ENCODE data around the gene GATA2.

Gene GATA2

GRCh38 chr3:128487813-128488635 lies 5.0 kb downstream of the GATA2 start:
- Mint-ChIP-seq H3K27me3 (peaks cover 67 to 88% of the 10 kb centered on the region in 2 donors), H3K9me3 (no peaks in the 10 kb centered on the region), H3K36me3 (peaks cover 0 to 2% of the 10 kb centered on the region in 2 donors), H3K4me1 (peaks cover 39 to 73% of the 10 kb centered on the region in 2 donors), H3K4me3 (peak overlapping the region; percentile 84 to 88), H3K27ac (peak overlapping the region; percentile 25)
- ATAC-seq (replicated peaks) (peak; percentile 41 to 44), DNase-seq (no peak)

GRCh38 chr3:128487538-128487812 lies 5.5 kb downstream of the GATA2 start:
- H3K4me3 Mint-ChIP-seq, result peak overlapping the region; percentile 84 to 88
- H3K9me3 Mint-ChIP-seq, result no peaks in the 10 kb centered on the region
- peaks cover 41 to 75% of the 10 kb centered on the region in 2 donors for H3K4me1 Mint-ChIP-seq
- peaks cover 0 to 2% of the 10 kb centered on the region in 2 donors for H3K36me3 Mint-ChIP-seq
- ATAC-seq (replicated peaks) (peak in 1 of 2 donors; percentile 8), DNase-seq (no peak)
- peaks cover 72 to 93% of the 10 kb centered on the region in 2 donors for H3K27me3 Mint-ChIP-seq
- H3K27ac Mint-ChIP-seq, result peak overlapping the region; percentile 66

GRCh38 chr3:128486681-128487537 lies 6.1 kb downstream of the GATA2 start:
- peak overlapping the region; percentile 66 for H3K27ac Mint-ChIP-seq
- peak in 1 of 2 donors; percentile 20 for ATAC-seq (replicated peaks)
- peaks cover 0 to 2% of the 10 kb centered on the region in 2 donors for H3K36me3 Mint-ChIP-seq
- peaks cover 38 to 71% of the 10 kb centered on the region in 2 donors for H3K4me1 Mint-ChIP-seq
- H3K4me3 Mint-ChIP-seq, result peak overlapping the region; percentile 84 to 88
- no peaks in the 10 kb centered on the region for H3K9me3 Mint-ChIP-seq
- peaks cover 77 to 96% of the 10 kb centered on the region in 2 donors for H3K27me3 Mint-ChIP-seq
- no peak for DNase-seq

- Mint-ChIP-seq H3K4me3 (peak overlapping the region; percentile 84 to 88), H3K27ac (no peak overlapping the region), H3K36me3 (peaks cover 0 to 2% of the 10 kb centered on the region in 2 donors), H3K9me3 (no peaks in the 10 kb centered on the region), H3K27me3 (peaks cover 81 to 96% of the 10 kb centered on the region in 2 donors), H3K4me1 (peaks cover 33 to 64% of the 10 kb centered on the region in 2 donors)
- DNase-seq (no peak), ATAC-seq (replicated peaks) (no peak)
These were observed 6.8 kb downstream of the GATA2 start for GRCh38 chr3:128486205-128486628.

- no peaks in the 10 kb centered on the region for H3K9me3 Mint-ChIP-seq
- peaks cover 0 to 2% of the 10 kb centered on the region in 2 donors for H3K36me3 Mint-ChIP-seq
- no peak for DNase-seq
- no peak for ATAC-seq (replicated peaks)
- H3K4me3 Mint-ChIP-seq, result peak overlapping the region in 1 of 2 donors; percentile 17
- peaks cover 83 to 97% of the 10 kb centered on the region in 2 donors for H3K27me3 Mint-ChIP-seq
- H3K4me1 Mint-ChIP-seq, result peaks cover 33 to 60% of the 10 kb centered on the region in 2 donors
- H3K27ac Mint-ChIP-seq, result no peak overlapping the region
These were observed 7.5 kb downstream of the GATA2 start for GRCh38 chr3:128485282-128486204.

GRCh38 chr3:128484404-128485281 lies 8.4 kb downstream of the GATA2 start:
- Mint-ChIP-seq H3K27ac (no peak overlapping the region), H3K4me3 (no peak overlapping the region), H3K27me3 (peaks cover 85 to 97% of the 10 kb centered on the region in 2 donors), H3K4me1 (peaks cover 28 to 51% of the 10 kb centered on the region in 2 donors), H3K9me3 (no peaks in the 10 kb centered on the region), H3K36me3 (peaks cover 0 to 2% of the 10 kb centered on the region in 2 donors)
- no peak for DNase-seq
- no peak for ATAC-seq (replicated peaks)

- Mint-ChIP-seq H3K4me1 (peaks cover 27 to 49% of the 10 kb centered on the region in 2 donors), H3K27ac (no peak overlapping the region), H3K36me3 (peaks cover 0 to 2% of the 10 kb centered on the region in 2 donors), H3K9me3 (no peaks in the 10 kb centered on the region), H3K4me3 (peak overlapping the region in 1 of 2 donors; percentile 72), H3K27me3 (peaks cover 86 to 95% of the 10 kb centered on the region in 2 donors)
- DNase-seq, result no peak
- no peak for ATAC-seq (replicated peaks)
These were observed 9.2 kb downstream of the GATA2 start for GRCh38 chr3:128483657-128484403.

GRCh38 chr3:128482666-128483656 lies 10.0 kb downstream of the GATA2 start:
- H3K27ac Mint-ChIP-seq, result peak overlapping the region; percentile 62
- peak overlapping the region; percentile 45 to 72 for H3K4me3 Mint-ChIP-seq
- peaks cover 0 to 2% of the 10 kb centered on the region in 2 donors for H3K36me3 Mint-ChIP-seq
- no peak for ATAC-seq (replicated peaks)
- H3K9me3 Mint-ChIP-seq, result no peaks in the 10 kb centered on the region
- H3K27me3 Mint-ChIP-seq, result peaks cover 86 to 95% of the 10 kb centered on the region in 2 donors
- H3K4me1 Mint-ChIP-seq, result peaks cover 22 to 40% of the 10 kb centered on the region in 2 donors
- no peak for DNase-seq

- Mint-ChIP-seq H3K9me3 (no peaks in the 10 kb centered on the region), H3K27me3 (peaks cover 86 to 95% of the 10 kb centered on the region in 2 donors), H3K36me3 (peaks cover 0 to 2% of the 10 kb centered on the region in 2 donors), H3K4me3 (no peak overlapping the region), H3K27ac (no peak overlapping the region), H3K4me1 (peaks cover 18 to 32% of the 10 kb centered on the region in 2 donors)
- ATAC-seq (replicated peaks), result no peak
- DNase-seq, result no peak
These were observed 10.8 kb downstream of the GATA2 start for GRCh38 chr3:128482175-128482574.

GRCh38 chr3:128481438-128481942 lies 11.5 kb downstream of the GATA2 start:
- Mint-ChIP-seq H3K4me1 (peaks cover 15 to 25% of the 10 kb centered on the region in 2 donors), H3K27me3 (peaks cover 82 to 92% of the 10 kb centered on the region in 2 donors), H3K9me3 (no peaks in the 10 kb centered on the region), H3K4me3 (no peak overlapping the region), H3K36me3 (peaks cover 0 to 2% of the 10 kb centered on the region in 2 donors), H3K27ac (no peak overlapping the region)
- no peak for DNase-seq
- ATAC-seq (replicated peaks), result no peak

GRCh38 chr3:128480717-128481437 lies 12.1 kb downstream of the GATA2 start:
- no peaks in the 10 kb centered on the region for H3K9me3 Mint-ChIP-seq
- no peaks in the 10 kb centered on the region for H3K36me3 Mint-ChIP-seq
- no peak for ATAC-seq (replicated peaks)
- H3K27me3 Mint-ChIP-seq, result peaks cover 80 to 86% of the 10 kb centered on the region in 2 donors
- H3K4me1 Mint-ChIP-seq, result peaks cover 12 to 20% of the 10 kb centered on the region in 2 donors
- DNase-seq, result no peak
- no peak overlapping the region for H3K4me3 Mint-ChIP-seq
- no peak overlapping the region for H3K27ac Mint-ChIP-seq

Data from stimulated activated naive B cell treated with anti-CD40 and anti-IgM and Interleukin-4, amounts not matched to agents 10 μg/mL and 1 μg/mL and 100 μg/mL, for 72 hours (primary cell).